Ectodermal cell (in vitro differentiated cells): ENCODE results near the gene LPGAT1.

ENCODE experiments used
- H3K27ac ChIP-seq: 2 replicates; pipeline ENCODE4 v1.7.0; 2013; ENCODE audit warnings: mild to moderate bottlenecking, low read depth, low read length; ENCODE audit not compliant: insufficient read depth, poor library complexity, severe bottlenecking
- H3K27me3 ChIP-seq: 2 replicates; pipeline ENCODE4 v1.7.0; 2013; ENCODE audit warnings: mild to moderate bottlenecking, low read length; ENCODE audit not compliant: insufficient read depth, control insufficient read depth, poor library complexity, severe bottlenecking
- H3K36me3 ChIP-seq: one replicate; pipeline ENCODE4 v1.7.0; 2013; ENCODE audit warnings: low read length; ENCODE audit not compliant: control insufficient read depth, insufficient read depth
- H3K4me1 ChIP-seq: one replicate; pipeline ENCODE4 v1.7.0; 2013; ENCODE audit warnings: low read length; ENCODE audit not compliant: control insufficient read depth, insufficient read depth
- H3K4me3 ChIP-seq: 2 replicates; pipeline ENCODE4 v1.7.0; 2013; ENCODE audit warnings: low read depth, low read length, control low read depth; ENCODE audit not compliant: insufficient read depth
- H3K9me3 ChIP-seq: 2 replicates; pipeline ENCODE4 v1.7.0; 2013; ENCODE audit warnings: mild to moderate bottlenecking, low read length, moderate library complexity; ENCODE audit not compliant: control insufficient read depth
- WGBS, 2 experiments: methylation state at CpG; one replicate each; pipeline ENCODE4 v1.1.7; 2013; ENCODE audit warnings: missing lambda C conversion rate in 2 of 2; 5-methylcytosine and 5-hydroxymethylcytosine counted together

Gene LPGAT1

DNA sequence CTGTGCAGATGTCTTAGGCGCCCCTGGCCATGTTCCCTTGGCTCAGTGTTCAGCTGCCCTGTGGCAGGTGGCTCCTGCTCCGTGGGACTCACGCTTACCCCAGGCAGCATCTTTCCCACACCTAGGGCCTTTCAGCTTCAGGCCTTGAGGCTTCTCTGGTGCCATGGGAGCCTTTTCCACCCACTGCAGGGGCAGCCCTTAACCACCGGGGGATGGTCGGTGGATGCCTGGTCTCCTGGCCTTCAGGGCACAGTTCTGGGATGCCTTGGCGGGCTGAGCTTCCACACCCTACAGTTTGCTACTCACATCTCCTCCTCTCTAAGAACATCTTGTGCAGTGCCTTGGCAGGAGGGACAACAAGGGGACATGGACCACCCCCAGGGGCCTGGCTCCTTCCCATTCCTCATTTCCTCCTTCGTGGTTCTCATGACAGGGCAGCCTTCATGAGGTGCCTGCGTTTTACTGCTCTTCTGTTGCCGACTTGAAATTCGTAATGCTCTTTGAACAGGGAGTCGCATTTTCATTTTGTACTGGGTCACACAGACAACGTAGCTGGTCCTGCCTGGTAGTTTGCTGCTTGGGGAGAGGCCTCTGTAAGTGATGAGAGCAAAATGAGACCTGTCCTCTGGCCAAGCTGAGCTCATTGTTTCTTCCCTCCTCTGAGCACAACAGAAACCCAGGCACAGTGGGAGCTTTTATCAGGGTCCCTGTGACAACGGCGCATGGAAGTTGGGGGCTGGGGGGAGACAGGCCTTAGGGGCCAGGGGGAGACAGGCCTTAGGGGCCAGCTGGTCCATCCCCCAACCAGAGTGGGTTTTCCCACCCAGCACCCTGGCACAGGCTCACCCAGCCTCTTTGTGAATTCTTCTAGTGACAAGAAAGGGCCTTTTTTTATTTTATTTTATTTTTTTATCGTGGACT is 93.2 kb downstream of the LPGAT1 start:
- Histone ChIP-seq H3K27ac (no peak overlapping the region), H3K36me3 (no peaks in the 10 kb centered on the region), H3K4me3 (no peak overlapping the region), H3K4me1 (peaks cover 8% of the 10 kb centered on the region), H3K9me3 (no peaks in the 10 kb centered on the region), H3K27me3 (no peaks in the 10 kb centered on the region)
- 84 to 86% methylated on average over 14 to 15 of the region's 15 CpGs for WGBS, 2 experiments

DNA sequence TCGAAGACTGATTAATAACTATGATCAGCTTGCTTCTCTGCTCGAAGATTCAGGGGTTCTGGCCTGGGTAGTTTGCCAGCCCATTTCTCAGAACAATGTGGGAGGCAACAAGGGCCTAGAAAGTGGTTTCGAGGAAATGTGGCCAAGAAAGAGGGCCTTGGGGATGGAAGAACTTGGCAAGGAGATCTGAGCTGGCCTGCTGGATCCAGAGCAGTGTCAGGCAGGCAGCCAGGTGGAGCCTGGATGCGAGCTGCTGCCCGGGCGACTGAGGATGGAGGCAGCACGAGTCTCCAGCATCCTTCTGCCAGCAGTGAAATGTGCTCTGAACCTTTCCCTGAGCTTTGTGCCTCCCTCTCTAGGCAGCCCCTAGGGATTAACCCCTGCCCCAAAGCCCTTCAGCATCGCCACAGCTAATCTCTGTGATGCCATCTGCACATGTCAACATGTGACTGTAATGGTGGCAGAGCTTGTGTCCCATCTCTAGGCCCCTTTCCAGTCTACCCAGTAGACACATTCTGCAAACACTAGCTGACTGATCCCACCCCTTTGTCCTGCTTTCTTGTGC is 94.1 kb downstream of the LPGAT1 start:
- H3K9me3 ChIP-seq = no peaks in the 10 kb centered on the region
- H3K27ac ChIP-seq = no peak overlapping the region
- H3K36me3 ChIP-seq = no peaks in the 10 kb centered on the region
- H3K4me3 ChIP-seq = no peak overlapping the region
- H3K4me1 ChIP-seq = peaks cover 14% of the 10 kb centered on the region
- H3K27me3 ChIP-seq = no peaks in the 10 kb centered on the region
- 92 to 93% methylated on average over 8 of the region's 8 CpGs for WGBS, 2 experiments

DNA sequence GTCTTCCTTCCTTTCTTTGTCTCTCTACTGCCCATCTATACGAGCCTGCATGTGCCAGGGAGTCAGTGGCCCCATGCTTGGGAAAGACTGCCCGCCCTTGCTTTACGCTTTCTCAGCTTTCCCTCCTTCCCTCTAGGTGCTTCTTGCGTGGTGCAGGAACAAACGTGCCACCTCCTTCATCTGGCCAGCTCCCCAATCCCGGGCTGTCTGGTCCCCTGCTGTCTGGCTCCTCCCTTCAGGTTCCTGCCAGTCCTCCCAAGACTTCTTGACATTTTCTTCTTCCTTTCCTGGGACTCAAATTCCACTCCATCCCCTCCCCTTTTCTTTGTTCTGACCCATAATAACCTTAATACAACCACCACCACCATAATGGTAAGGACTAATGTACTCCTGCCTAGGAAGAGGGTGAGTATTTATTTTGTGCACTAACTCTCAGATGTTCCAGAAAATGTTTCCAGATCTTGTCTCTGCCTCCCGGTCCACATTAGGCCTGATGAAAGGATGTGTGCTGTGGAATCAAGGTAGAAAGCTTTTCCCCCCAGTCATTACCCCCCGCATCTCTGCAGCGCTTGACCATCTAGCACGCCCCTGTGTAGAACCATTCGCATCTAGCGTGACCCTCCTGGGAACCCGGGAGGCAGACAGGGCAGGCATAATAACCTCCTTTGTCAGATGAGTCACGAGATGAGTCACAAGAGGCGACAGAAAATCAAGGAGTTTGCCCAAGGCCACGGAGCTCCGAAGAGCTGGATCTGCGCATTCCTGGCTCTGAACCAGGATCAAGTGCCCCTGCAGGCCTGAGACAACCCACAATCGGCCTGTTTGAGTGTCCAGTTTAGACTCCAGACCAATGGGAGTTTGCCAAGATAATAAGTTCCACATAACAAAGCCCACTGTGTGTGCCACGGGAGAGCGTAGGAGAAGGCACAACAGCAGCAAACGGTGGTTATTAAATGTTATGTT is 95.1 kb downstream of the LPGAT1 start:
- 77 to 79% methylated on average over 22 of the region's 22 CpGs for WGBS, 2 experiments
- Histone ChIP-seq H3K4me3 (no peak overlapping the region), H3K27ac (no peak overlapping the region), H3K36me3 (no peaks in the 10 kb centered on the region), H3K4me1 (peaks cover 14% of the 10 kb centered on the region), H3K9me3 (no peaks in the 10 kb centered on the region), H3K27me3 (no peaks in the 10 kb centered on the region)

DNA sequence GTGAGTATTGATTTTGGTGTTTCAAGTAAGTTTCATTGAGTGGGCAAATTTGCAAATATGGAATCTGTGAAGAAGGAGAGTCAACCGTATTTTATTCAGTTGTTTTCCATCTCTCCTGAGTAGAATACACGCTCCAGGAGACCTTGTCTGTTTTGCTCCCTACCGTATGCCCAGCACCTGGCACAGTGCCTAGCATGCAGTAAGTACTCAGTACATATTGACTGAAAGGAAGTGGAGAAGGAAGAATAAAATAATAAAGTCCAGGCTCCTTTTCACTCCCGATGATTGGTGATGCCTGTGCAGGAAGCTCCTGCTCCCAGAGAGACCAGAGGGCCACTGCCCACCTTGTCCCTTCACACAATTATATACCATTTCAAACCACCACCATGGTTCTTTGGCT is 95.8 kb downstream of the LPGAT1 start:
- no peak overlapping the region for H3K27ac ChIP-seq
- H3K36me3 ChIP-seq = no peaks in the 10 kb centered on the region
- peaks cover 14% of the 10 kb centered on the region for H3K4me1 ChIP-seq
- WGBS, 2 experiments = 94 to 96% methylated on average over 4 of the region's 4 CpGs
- no peaks in the 10 kb centered on the region for H3K9me3 ChIP-seq
- no peaks in the 10 kb centered on the region for H3K27me3 ChIP-seq
- H3K4me3 ChIP-seq = no peak overlapping the region

DNA sequence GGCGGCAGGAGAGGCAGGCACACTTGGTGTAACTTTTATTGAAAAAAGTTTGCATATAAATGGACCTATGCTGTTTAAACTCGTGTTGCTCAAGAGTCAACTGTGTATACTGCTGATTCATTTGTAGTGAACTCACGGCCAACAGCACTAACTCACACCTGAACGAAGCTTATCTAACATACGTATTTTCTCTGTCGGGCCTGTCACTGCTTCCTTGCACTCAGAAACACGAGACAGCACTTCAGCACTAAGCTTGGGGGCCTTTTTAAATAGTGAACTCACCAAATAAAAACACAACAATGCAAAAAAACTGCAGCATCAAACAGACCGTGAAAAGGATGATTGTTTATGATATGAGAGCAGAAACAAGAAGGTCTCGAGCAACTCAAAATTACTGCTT is 96.2 kb downstream of the LPGAT1 start:
- H3K4me3 ChIP-seq = no peak overlapping the region

DNA sequence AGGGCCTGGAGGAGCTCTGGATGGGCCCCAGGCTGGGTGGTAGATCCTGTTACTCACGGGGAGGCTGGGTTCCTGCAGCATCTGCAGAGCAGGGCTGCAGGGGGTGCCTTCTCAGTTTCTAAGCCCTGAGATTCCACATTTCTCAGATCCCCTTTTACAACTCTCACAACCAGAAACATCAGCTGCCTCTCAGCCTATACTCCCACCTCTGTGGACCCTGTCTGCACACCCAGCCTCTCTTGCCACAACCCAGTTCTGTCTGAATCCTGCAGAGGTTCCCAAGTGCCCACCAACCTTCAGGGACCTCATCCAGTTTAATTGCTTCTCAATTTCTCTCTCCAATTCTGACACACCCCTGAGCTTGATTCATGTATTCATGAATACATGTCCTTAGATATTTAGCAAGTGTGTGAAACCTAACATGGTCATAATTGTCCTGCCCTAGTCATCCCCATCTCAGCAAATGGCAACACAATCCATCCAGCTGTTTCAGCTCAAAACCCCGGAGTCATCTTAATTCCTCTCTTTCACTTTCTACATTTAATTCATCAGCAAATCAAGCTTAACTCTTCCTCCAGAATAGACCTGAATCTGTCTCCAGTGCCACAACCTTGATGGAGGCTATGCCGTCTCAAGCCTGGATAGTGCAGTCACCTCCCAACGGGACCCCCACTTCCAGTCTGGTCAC is 98.1 kb downstream of the LPGAT1 start:
- no peaks in the 10 kb centered on the region for H3K36me3 ChIP-seq
- no peaks in the 10 kb centered on the region for H3K27me3 ChIP-seq
- no peak overlapping the region for H3K4me3 ChIP-seq
- H3K27ac ChIP-seq = no peak overlapping the region
- peaks cover 9% of the 10 kb centered on the region for H3K4me1 ChIP-seq
- 88 to 92% methylated on average over 4 of the region's 4 CpGs for WGBS, 2 experiments
- no peaks in the 10 kb centered on the region for H3K9me3 ChIP-seq

More for the DNA sequence above, 96.2 kb downstream of the LPGAT1 start:
- Histone ChIP-seq H3K9me3 (no peaks in the 10 kb centered on the region), H3K36me3 (no peaks in the 10 kb centered on the region), H3K27me3 (no peaks in the 10 kb centered on the region), H3K4me1 (peaks cover 14% of the 10 kb centered on the region), H3K27ac (no peak overlapping the region)
- WGBS, 2 experiments = 88 to 94% methylated on average over 9 of the region's 9 CpGs

DNA sequence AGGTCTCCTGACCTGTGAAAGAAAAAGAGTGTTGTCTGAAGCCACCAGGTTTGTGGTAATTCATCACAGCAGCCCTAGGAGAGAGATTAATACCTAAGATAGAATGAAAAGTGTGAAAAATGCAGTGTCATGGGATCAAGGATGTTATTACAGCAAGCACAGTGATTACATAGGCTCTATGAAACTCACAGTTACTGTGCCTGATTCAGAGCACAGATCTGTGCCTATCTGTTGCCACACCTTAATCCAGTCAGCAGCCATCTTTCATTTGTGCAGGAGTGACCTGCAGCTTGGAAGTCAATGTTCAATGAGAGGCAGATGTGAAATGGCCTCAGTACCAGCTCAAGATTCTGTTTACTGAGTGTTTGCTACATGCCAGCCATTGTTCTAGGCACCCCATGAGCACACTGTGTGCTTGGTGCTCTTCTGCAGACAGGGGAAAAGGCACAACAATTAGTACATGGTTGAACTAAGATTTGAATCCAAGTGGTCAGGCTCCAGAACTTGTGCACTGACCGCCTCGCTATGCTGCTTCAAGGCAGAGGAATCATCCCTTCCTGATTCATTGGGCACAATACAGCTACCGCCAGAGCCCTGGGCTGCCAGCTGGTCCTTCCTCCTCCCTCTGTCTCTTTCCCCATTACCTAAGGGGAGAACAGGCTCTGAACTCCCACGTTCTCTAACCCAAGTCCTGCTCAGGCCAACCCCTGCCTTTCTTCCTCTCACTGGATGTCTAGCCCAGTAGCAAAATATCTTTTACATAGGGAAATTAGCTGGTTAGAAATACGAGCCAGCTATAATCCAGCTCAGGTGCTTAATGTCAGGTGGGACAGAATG is 98.9 kb downstream of the LPGAT1 start:
- WGBS, 2 experiments = 77 to 87% methylated on average over 5 of the region's 5 CpGs
- Histone ChIP-seq H3K9me3 (no peaks in the 10 kb centered on the region), H3K27me3 (no peaks in the 10 kb centered on the region), H3K4me3 (no peak overlapping the region), H3K4me1 (peaks cover 5% of the 10 kb centered on the region), H3K36me3 (no peaks in the 10 kb centered on the region), H3K27ac (no peak overlapping the region)

DNA sequence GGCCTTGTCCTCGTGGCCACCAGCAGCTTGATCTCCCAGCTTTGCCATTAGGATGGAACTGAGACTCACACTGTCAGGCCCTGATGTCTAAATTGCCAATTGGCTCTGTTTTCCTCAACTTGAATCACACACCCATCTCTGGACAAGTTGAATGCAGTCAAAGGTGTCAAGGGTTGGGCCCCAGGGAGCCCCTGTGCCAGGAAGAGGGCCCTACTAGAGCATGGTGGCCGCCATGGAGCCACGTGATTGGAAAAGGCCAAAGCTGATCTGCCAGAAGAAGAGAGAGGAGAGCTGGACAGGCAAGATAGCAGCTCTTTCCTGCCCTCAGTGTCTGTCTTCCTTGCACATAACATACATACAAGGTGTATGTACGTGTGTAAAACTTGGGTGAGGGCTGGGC is 100.2 kb downstream of the LPGAT1 start:
- no peaks in the 10 kb centered on the region for H3K9me3 ChIP-seq
- H3K4me3 ChIP-seq = no peak overlapping the region
- 86 to 94% methylated on average over 4 of the region's 4 CpGs for WGBS, 2 experiments
- no peak overlapping the region for H3K27ac ChIP-seq
- no peaks in the 10 kb centered on the region for H3K36me3 ChIP-seq
- H3K27me3 ChIP-seq = no peaks in the 10 kb centered on the region
- H3K4me1 ChIP-seq = peaks cover 5% of the 10 kb centered on the region

DNA sequence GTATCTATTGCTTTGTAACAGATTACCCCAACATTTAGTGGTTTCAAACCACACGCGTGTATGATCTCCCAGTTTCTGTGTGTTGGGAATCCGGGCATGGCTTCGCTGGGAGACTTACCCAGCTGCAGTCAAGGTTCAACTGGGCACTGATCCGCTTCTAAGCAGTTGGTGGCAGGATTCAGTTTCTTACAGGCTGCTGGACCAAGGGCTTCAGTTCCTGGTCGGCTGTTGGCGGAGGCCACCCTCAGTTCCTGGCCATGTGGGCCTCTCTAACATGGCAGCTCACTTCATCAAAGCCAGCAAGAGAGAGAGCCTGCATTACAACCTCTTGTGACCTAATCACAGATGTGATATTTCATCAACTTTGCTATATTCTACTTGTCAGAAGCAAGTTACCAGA is 101.3 kb downstream of the LPGAT1 start:
- Histone ChIP-seq H3K27ac (no peak overlapping the region), H3K4me3 (no peak overlapping the region), H3K27me3 (no peaks in the 10 kb centered on the region), H3K4me1 (peaks cover 5% of the 10 kb centered on the region), H3K36me3 (no peaks in the 10 kb centered on the region), H3K9me3 (no peaks in the 10 kb centered on the region)
- 94 to 98% methylated on average over 7 of the region's 7 CpGs for WGBS, 2 experiments
